ENCODE measurements around the gene BTNL3.
"Not testable (repeated sequence)": the region's sequence is repeated elsewhere in the genome, so short reads cannot be mapped to it uniquely, and the experiment has no call there.

BTNL3 gene

GRCh38 chr5:180988592-180988991, at the start of gene BTNL3:
TSS of gene BTNL3 (plus strand) at chr5:180988846. CDS start at chr5:180989029, 183 bp downstream.
- no peak for DNase-seq

- DNase-seq, result no peak
These were observed 38.2 kb upstream of the BTNL3 start for GRCh38 chr5:180950291-180950949.

GRCh38 chr5:180959661-180960060, 29.0 kb upstream of the BTNL3 start:
- DNase-seq, result no peak

GRCh38 chr5:180960209-180960608, 28.4 kb upstream of the BTNL3 start:
- DNase-seq, result no peak

- DNase-seq, result no peak
These were observed 19.2 kb upstream of the BTNL3 start for GRCh38 chr5:180969406-180969805.

- no peak for DNase-seq
These were observed 18.3 kb upstream of the BTNL3 start for GRCh38 chr5:180970336-180970735.

- DNase-seq, result no peak
These were observed 17.8 kb upstream of the BTNL3 start for GRCh38 chr5:180970875-180971274.

- DNase-seq, result no peak
These were observed 13.9 kb upstream of the BTNL3 start for GRCh38 chr5:180974612-180975315.

GRCh38 chr5:180975338-180975737, 13.3 kb upstream of the BTNL3 start:
- no peak for DNase-seq

- DNase-seq, result no peak
These were observed 12.1 kb upstream of the BTNL3 start for GRCh38 chr5:180976518-180976917.

GRCh38 chr5:180977852-180978251, 10.8 kb upstream of the BTNL3 start:
- no peak for DNase-seq

GRCh38 chr5:180982008-180982741, 6.5 kb upstream of the BTNL3 start:
- no peak for DNase-seq

GRCh38 chr5:180988016-180988415, 630 bp upstream of the BTNL3 start:
- no peak for DNase-seq

GRCh38 chr5:180990086-180990881, 1.6 kb downstream of the BTNL3 start:
- no peak for DNase-seq

GRCh38 chr5:180990882-180991242, 2.2 kb downstream of the BTNL3 start:
- no peak for DNase-seq

GRCh38 chr5:181001947-181002346, 13.3 kb downstream of the BTNL3 start:
- no peak for DNase-seq

- DNase-seq, result no peak
These were observed 17.1 kb downstream of the BTNL3 start for GRCh38 chr5:181005791-181006190.

GRCh38 chr5:181008136-181008535, 19.5 kb downstream of the BTNL3 start:
- DNase-seq, result no peak

GRCh38 chr5:181010018-181010417, 21.4 kb downstream of the BTNL3 start:
- not testable (repeated sequence) for DNase-seq

- DNase-seq, result not testable (repeated sequence)
These were observed 26.0 kb downstream of the BTNL3 start for GRCh38 chr5:181014654-181015053.

- DNase-seq, result not testable (repeated sequence)
These were observed 28.8 kb downstream of the BTNL3 start for GRCh38 chr5:181017448-181017847.

GRCh38 chr5:181020688-181021087, 32.0 kb downstream of the BTNL3 start:
- no peak for DNase-seq

Data from hematopoietic multipotent progenitor cell treated with erythropoietin and hydrocortisone succinate and interleukin-3 and kit ligand, for 6 days (in vitro differentiated cells).